COLO829 (cell line): ENCODE results near the gene PARP1.

Source experiments
- DNase-seq: peaks from one replicate; pipeline ENCODE4 v3.0.0; 2012; ENCODE audit warnings: low spot score

Gene PARP1

DNA sequence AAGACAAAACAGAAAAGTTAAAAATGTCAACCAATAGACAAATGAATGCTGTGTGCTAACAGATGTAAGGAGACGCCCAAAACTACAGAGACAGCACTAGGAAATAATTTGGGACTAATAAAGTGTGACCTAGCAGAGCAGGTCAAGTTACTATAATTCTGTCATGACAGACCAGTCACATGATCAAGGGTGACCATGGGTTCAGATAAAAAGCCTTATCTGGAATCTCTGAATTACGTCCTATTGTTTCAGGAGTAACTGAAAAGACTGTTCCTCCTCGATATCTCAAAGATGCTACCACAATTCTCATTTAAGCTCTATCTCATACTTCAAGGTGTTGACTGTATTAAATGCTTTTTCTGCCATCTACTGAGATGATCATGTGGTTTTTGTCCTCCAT lies 31.6 kb downstream of the PARP1 start:
- DNase-seq = no peak

GRCh38 chr1:226373376-226373775 lies 34.5 kb downstream of the PARP1 start:
- no peak for DNase-seq

DNA sequence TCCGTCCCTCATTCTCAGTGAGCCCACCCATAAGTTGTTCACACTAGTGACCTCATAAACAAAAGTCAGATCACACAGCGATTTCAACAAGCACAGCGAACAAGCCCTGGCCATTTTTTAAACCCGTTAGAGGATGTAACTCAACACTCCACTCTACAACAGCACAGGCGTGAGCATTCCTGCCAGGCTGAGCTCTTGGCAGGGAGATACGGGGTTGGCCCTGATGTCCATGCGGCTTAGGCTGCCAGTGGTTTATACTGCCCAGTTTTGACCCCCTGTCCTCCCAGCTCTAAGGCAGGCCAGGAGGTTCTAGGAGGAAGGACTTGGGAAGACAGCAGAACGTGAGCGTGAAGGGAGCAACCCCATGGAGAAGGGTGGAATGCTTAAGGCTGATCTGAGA lies 35.0 kb downstream of the PARP1 start:
- DNase-seq = no peak

DNA sequence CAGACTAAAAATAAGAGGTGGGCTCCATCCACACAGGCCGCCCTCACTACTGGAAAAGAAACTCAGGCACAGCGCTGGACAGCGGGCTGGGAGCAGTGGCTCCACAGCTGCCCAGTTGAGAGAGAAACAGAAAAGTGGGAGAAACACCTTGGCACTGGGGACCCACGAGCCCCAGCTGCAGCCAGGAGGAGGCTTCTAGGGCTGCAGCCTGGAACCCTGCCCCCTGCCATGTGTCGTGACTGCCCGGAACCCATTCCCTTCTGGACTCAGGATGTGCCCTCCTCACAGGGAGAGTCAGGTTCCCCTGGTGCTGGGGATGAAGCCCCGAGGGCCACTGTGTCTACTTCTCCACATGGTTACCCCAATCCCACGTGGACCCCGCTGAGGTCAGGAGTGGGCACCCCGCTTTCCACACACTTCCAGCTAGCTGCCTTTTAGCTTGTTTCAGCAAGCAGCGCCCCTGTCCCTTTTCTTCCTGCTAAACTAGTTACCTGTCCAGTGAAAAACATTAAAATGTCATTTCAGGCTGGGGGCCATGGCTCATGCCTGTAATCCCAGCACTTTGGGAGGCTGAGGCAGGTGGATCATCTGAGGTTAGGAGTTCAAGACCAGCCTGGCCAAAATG lies 35.9 kb downstream of the PARP1 start:
- DNase-seq = no peak

DNA sequence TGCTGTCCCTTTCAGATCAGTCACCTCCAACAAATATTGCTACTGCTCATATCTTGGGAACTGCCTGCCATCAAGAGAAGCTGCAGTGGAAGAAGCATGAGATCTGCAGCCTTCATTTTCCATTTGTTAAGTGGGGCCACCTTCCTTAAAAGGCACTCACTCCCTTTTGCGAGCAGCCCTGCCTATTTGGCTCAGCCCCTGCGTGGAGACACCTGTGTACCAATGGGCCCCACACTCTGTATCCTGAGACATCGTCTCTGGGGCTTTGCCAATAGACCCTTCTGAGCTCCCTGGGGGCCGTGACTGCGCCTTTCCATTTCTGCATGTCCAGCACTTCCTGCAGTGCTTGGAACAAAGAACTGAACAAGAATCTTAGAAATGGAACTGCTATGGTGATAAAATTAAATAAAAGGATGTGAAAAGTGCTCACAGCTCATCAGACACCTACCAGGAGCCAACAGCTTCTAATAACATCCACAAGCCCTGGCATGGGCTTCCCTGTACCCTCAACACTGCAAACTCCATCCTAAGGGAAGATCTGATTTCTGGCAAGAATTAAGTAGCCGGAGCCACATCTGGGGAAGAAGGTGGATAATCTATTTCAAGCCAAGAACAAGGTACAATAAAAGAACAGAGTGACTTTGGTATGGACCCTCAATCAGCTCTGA lies 36.7 kb downstream of the PARP1 start:
- no peak for DNase-seq

DNA sequence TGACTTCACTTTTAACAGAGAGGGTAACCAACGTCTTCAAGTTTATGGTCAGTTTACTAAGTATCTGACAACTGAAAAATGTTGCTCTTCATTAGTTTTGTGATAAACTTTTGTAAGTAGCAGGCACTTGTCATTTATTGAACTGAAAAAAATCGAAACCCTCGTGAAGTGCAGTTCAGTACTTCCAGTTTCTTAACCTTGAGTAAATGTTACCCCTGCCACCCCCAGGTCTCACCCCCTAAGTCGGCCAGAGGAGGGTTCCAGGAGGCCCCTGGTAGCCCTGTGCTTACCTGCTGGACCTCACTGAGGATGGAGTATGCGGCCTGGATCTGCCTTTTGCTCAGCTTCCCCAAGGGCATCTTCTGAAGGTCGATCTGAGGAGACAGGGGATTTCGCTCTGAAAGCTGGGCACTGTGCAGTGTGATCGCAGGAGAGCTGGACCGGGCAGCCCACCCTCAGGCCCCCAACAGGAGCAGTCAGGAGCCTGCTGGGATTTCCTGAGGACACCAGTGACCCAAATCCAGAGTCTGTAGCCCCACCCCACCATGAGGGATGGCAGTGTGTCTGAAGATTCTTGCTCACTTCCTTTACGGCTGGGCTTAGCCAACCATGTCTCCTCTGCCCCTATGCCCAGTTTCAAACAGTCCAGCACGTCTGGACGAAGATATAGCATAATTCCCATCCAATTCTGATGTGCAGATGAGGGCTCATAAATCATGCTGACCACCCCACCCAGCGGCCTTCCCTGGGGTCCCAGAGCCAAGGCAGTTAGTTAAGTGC lies 37.6 kb downstream of the PARP1 start:
- no peak for DNase-seq

- DNase-seq = no peak
Measured at GRCh38 chr1:226369110-226369509, 38.8 kb downstream of the PARP1 start.

GRCh38 chr1:226366290-226366689 lies 41.6 kb downstream of the PARP1 start:
- DNase-seq = no peak

DNA sequence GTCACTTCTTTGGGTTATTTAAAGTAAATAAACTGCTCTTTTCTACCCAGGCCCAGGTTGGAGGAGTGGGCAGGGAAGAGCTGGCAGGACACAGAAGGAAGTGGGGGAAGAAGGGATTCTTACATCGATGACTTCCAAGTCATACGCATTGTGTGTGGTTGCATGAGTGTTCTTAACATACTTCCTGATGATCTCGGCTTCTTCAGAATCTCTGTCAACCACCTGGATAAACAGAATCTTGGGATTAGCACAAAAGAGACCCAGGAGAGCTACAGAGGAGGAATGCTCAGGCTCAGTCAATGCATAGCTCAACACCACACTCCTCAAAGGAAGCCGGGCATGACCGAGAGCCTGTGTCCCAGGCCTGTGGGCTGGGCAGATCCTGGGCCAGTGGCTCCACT lies 42.1 kb downstream of the PARP1 start:
- no peak for DNase-seq

- DNase-seq = no peak
Measured at GRCh38 chr1:226364901-226365565, 42.9 kb downstream of the PARP1 start.

DNA sequence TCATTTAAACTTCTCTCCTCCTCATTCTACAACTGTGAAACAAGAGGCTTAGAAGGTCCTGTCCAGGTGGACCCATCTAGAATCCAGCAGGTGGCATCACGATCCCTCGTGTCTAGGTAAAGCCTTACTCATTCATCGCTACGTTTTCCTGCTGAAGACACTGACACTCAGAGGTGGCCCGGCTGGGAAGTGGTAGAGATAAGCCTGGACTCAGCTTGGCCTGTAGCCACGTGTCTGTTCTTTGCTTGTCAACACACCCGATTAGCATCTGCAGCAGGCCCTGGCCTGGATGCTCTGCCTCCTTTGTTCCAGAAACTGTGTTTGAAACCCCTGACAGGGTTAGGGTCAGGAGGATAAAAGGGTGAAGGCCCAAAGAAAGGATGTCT lies 43.4 kb downstream of the PARP1 start:
- DNase-seq = no peak

DNA sequence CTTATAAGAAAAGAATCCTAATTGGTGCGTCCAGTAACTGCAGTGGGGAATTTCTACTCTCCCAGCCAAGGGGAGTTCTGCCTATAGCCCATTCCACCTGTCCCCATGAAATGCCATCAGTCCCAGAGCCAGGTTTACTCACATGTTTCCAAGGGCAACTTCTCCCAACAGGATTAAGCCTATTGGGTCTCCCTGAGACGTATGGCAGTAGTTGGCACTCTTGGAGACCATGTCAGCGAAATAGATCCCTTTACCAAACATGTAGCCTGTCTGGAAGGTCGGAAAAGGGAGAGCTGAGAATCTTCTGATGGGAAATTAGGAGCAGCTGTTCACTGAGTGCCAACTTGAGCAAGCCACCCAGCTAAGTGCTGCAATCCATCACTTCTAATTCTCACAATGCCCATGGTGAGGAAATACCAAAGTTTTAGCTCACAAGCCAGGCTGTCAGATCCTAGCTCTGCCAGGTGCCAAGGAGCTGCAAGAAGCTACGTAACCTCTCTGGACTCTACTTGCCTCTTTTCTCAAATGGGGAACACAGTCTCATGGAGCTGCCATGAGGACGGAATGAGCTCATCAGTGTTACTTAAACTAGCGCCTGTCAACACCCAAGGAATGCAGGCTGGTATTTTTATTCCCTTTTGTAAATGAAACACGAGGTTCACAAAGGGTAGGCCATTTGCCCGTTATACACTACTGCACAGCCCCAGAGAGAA lies 43.9 kb downstream of the PARP1 start:
- DNase-seq = no peak

- DNase-seq = no peak
Measured at GRCh38 chr1:226362891-226363447, 44.9 kb downstream of the PARP1 start.

GRCh38 chr1:226362361-226362760 lies 45.5 kb downstream of the PARP1 start:
- no peak for DNase-seq

- DNase-seq = no peak
Measured at GRCh38 chr1:226360106-226360746, 47.7 kb downstream of the PARP1 start.

DNA sequence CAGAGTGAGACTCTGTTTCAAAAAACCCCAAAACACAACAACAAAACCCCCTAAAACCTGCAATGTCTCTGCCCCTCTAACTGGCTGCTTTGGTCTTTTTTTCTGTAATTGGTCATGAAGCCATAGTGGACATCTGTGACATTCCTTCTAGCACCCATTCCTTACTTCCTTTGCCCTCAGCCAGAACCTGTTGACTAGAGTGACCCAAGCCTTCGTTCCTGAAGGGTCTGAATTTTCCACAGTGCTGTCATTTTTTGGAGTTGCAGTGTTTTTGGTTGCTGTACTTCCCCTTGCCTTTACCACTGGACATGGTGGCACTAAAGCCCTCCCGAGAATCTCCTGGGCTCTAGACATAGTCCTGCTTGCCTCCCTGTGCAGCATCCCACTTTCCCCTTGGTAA lies 50.5 kb downstream of the PARP1 start:
- no peak for DNase-seq

- no peak for DNase-seq
Measured at GRCh38 chr1:226355669-226356551, 52.0 kb downstream of the PARP1 start.

DNA sequence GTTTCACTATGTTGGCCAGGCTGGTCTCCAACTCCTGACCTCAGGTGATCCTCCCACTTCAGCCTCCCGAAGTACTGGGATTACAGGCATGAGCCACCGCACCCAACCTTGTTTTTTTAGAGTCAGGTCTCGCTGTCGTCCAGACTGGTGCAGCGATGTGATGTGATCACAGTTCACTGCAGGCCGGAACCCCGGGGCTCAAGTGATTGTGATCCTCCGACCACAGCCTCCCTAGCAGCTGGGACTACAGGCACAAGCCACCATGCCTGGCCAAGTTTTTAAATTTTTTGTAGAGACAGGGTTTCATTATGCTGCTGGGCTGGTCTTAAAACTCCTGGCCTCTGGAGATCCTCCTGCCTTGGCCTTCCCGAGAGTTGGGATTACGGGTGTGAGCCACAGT lies 52.9 kb downstream of the PARP1 start:
- no peak for DNase-seq

DNA sequence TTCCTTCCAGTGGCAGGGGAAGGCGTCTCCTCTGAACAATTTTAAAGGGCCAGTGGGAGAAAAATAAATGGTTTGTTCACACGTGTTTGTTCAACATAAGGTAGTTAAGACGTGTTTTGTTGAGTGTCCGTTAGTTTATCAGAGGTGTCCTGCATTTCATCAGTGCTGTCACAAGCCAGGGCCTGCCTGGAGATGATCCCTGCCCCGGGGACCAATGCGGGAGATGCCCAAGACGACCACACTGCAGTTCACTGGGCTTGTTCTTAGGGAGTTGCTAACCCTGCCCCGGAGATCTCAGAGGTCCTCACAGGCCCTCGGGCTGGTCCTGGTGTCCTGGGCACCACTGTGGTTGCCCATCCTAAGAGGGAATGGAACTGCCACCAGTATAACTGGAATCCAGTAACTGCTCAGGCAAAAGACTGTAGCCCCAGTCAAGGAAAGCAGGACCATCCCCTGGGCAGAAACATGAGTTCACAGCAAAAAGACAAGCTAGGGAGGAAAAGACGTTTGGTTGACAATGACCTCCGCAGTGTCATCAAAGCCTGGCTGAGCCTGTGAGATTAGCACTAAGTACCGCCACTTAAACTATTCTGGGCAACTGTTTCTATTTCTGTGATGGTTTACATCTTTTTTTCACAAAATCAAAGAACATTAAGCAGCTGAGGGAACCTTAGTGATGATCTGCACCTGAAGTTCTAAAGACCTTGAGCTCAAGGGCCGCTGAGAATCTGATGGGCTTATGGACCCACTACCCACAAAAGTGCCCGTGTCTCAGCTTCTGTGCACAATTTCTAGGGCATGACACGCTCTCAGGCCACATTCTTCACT lies 54.0 kb downstream of the PARP1 start:
- DNase-seq = no peak
